GM12801 (cell line): ENCODE measurements around the gene MRPL19.

Source experiments
- TF ChIP-seq, protein P1 (sequence below): IDR thresholded peaks from one replicate; pipeline ENCODE4 v1.5.1; 2011; ENCODE audit warnings: control low read depth; ENCODE audit not compliant: insufficient read length; ENCODE audit errors: extremely low read depth

Gene MRPL19

DNA sequence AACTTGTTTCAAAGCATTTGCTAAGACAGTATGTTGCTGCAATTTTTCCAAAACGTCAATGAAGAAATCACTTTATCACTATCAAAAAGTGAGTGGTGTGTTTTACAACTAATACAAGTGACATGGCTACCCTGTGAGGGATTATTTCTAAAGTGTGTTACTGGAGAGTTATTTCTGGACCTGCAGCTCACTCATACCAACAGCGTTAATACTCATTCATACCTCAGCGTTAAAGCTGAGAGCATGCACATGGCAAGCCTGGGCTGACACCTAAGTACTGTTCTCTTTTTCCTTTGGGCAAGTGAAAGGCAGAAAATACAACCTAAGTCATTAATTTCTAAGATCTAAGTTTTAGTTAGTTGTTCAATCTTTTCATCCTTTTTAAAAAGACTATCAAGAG, 13.0 kb upstream of the MRPL19 start:
- TF ChIP-seq, protein P1, sequence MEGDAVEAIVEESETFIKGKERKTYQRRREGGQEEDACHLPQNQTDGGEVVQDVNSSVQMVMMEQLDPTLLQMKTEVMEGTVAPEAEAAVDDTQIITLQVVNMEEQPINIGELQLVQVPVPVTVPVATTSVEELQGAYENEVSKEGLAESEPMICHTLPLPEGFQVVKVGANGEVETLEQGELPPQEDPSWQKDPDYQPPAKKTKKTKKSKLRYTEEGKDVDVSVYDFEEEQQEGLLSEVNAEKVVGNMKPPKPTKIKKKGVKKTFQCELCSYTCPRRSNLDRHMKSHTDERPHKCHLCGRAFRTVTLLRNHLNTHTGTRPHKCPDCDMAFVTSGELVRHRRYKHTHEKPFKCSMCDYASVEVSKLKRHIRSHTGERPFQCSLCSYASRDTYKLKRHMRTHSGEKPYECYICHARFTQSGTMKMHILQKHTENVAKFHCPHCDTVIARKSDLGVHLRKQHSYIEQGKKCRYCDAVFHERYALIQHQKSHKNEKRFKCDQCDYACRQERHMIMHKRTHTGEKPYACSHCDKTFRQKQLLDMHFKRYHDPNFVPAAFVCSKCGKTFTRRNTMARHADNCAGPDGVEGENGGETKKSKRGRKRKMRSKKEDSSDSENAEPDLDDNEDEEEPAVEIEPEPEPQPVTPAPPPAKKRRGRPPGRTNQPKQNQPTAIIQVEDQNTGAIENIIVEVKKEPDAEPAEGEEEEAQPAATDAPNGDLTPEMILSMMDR, result no peak

DNA sequence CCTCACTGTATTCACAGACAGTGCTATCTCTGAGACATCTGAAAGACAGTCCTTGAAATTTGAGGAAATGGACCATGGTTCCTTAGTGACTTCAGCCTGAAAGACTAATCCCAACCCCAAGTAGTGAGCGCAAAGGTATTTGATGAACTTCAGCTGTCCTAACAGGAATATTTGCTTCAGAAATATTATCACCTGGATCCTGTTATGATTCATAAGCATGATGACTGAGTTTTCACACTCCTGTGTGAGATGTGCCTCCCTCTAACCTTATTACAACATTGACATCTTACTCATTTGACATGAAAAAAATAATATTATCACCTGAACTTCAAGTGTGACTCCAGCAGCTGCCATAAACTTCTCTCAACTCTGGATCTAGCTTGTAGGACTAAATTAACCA, 11.6 kb upstream of the MRPL19 start:
- TF ChIP-seq, protein P1, result no peak

DNA sequence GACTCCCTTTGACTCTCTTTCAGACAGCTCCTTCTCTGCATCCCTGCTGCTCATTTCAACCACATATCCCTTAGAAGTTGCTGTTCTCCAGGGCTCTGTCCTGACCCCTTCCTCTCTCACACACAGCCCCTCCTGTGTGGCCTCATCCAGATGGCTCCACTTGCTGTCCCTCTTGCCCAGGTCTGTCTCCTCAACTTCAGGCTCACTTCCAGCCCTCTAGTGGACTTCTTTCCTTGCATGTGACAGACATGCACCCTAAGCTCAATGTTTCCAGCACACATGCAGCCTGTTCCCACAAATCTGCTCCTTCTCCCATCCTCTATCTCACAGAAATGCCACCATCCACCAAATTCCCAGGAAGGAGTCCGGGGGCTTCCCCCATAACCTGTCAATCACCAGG, 9.0 kb upstream of the MRPL19 start:
- TF ChIP-seq, protein P1, result no peak

DNA sequence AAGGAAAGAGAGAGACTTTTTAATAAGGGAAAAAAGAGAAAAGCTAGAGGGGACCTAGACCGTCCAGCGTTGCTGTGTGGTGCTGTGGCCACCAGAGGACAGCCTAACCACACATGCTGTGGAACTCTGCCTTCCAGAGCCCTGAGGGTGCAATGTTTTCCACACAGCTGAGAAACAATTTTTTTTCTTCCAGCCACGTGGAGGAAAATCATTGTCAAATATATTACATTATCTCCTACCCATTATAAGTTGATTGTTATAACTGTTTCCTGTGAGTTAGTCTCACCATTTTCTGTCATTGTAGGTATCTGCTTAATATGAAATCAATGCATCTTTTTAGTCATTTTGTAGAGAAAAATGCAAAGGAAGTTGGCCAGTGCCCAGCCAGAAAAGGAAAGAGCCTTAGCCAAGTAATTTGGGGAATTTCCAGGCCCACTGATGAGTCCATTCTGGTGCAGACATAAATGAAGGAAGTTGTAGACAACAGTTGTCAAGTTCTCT, 5.9 kb upstream of the MRPL19 start:
- TF ChIP-seq, protein P1, result peak; percentile 97

DNA sequence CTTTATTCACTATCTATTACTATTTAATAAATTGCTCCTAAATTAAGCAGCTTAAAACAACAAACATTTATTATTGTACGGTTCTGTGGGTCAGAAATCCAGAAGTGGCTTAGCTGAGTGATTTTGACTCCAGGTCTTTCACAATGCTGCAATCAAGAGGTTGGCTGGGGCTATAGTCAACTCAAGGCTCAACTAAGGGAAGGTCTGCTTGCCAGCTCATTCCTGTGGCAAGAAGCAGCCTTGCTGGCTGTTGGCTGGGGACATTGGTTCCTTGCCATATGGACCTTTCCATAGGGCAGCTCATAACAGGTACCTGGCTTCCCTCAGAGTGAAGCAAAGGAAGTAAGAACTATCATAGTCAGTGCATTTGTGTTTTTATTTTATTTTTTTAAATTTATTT, 5.0 kb upstream of the MRPL19 start:
- TF ChIP-seq, protein P1, result no peak

DNA sequence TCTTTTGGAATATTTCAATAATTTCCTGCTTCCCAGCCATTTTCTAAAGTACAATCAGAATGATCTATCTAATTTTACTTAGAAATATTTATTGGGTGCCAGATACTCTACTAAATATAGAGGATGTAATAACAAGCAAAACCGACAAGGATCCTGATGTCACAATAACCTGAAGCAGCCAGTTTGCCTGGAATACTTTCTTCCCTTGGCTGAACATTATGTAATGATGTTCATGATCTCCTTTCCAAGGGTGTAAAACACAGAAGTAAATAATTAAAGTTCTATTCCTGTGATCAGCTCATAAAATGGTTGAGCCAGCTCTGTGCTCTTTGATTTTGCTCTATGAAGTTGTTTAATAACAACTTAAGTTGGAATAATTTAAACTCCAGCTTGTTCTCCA, 2.6 kb upstream of the MRPL19 start:
- TF ChIP-seq, protein P1, result no peak

DNA sequence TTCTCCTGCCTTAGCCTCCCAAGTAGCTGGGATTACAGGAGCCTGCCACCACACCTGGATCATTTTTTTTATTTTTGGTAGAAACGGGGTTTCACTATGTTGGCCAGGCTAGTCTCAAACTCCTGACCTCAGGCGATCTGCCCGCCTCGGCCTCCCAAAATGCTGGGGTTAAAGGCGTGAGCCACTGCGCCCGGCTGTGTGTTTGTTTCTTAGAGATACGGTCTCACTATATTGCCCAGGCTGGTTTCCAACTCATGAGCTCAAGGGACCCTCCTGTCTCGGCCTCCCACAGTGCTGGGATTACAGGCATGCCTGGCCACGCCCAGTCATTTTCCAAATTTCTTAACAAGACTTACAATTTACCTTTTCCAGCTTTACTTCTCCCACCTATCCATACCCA, 940 bp upstream of the MRPL19 start:
- TF ChIP-seq, protein P1, result no peak

DNA sequence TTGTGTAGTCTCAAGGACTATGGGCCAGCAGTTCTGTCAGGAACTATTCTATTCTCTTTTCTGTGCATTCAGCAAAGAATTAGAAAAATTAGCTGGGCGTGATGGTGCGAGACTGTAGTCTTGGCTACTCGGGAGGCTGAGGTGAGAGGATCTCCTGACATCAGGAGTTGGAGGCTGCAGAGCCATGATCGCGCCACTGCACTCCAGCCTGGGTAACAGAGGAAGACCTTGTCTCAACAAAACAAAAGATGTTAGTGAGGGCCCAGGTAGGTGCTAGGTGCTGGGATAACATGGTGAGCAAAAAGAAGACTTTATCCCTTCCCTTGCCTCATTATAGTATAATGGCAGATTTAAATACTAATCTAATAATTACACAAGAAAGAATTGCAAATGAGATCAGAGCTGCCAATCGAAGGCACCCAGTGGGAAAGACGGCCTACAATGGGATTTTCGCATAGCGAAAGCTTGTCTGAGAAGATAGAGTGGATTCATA, 447 bp upstream of the MRPL19 start:
- TF ChIP-seq, protein P1, result no peak
